ENCODE data around the gene HIP1.
"Not testable (repeated sequence)": the region's sequence is repeated elsewhere in the genome, so short reads cannot be mapped to it uniquely, and the experiment has no call there.

HIP1 gene

DNA sequence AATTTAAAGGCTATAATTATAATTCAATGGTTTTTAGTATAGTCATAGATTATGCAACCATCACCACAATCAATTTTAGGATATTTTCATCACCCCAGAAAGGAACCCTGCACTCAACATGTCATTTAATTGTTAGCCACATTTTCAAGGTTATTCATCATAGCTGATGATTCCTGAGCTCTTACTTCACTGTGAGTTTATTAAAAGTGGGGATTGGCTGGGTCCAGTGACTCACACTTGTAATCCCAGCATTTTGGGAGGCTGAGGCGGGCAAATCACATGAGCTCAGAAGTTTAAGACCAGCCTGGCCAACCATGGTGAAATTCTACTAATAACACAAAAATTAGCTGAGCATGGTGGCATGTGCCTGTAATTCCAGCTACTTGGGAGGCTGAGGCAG, 32.5 kb upstream of the HIP1 start:
- TF ChIP-seq, protein P1, sequence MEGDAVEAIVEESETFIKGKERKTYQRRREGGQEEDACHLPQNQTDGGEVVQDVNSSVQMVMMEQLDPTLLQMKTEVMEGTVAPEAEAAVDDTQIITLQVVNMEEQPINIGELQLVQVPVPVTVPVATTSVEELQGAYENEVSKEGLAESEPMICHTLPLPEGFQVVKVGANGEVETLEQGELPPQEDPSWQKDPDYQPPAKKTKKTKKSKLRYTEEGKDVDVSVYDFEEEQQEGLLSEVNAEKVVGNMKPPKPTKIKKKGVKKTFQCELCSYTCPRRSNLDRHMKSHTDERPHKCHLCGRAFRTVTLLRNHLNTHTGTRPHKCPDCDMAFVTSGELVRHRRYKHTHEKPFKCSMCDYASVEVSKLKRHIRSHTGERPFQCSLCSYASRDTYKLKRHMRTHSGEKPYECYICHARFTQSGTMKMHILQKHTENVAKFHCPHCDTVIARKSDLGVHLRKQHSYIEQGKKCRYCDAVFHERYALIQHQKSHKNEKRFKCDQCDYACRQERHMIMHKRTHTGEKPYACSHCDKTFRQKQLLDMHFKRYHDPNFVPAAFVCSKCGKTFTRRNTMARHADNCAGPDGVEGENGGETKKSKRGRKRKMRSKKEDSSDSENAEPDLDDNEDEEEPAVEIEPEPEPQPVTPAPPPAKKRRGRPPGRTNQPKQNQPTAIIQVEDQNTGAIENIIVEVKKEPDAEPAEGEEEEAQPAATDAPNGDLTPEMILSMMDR (IDR thresholded peaks at IDR 0.05; ENCODE audit: insufficient read depth, low read depth, low read length, missing control alignments) = no peak
- H3K4me3 ChIP-seq (ENCODE audit: low read depth, low read length) = no peak overlapping the region
- DNase-seq (ENCODE audit: low read depth) = no peak

DNA sequence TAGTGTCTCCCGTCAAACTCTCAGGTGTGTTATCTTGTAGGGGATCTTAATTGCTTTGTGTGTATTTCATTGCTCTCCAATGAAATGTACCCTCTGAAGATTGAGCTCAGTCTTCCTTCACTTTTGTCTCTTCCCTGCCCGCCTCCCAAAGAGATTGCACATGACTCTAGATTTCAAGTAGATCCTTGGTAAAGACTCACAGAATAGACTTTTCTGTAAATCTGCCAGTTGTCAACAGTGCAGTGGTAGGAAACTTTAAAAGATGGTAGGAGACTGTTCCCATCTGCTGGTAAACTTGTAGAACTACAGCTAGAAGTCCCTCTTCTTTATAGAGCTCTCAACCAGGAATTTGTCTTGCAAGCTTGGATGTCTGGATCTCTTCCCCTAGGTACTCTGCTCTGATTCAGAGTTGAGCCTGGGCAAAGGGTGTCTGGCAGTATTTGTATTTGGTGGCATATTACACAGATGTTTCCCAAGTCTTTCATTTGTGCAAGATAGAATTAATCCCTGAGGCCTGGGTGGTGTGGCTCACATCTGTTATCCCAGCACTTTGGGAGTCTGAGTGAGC, 23.7 kb upstream of the HIP1 start:
- peak; percentile 62 for DNase-seq (ENCODE audit: low read depth)
- H3K4me3 ChIP-seq (ENCODE audit: low read depth, low read length) = no peak overlapping the region
- TF ChIP-seq, protein P1 (IDR thresholded peaks at IDR 0.05; ENCODE audit: insufficient read depth, low read depth, low read length, missing control alignments) = peak; percentile 65

DNA sequence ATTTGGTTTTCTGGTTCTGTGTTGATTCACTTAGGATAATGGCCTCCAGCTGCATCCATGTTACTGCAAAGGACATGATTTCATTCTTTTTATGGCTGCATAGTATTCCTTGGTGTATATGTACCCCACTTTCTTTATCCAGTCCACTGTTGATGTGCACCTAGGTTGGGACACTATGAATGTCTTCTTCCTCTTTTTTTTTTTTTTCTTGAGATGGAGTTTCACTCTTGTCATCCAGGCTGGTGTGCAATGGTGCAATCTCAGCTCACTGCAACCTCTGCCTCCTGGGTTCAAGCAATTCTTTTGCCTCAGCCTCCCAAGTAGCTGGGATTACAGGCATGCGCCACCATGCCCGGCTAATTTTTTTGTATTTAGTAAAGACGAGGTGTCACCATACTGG, 23.1 kb upstream of the HIP1 start:
- not testable (repeated sequence) for DNase-seq (ENCODE audit: low read depth); H3K4me3 ChIP-seq (ENCODE audit: low read depth, low read length)

DNA sequence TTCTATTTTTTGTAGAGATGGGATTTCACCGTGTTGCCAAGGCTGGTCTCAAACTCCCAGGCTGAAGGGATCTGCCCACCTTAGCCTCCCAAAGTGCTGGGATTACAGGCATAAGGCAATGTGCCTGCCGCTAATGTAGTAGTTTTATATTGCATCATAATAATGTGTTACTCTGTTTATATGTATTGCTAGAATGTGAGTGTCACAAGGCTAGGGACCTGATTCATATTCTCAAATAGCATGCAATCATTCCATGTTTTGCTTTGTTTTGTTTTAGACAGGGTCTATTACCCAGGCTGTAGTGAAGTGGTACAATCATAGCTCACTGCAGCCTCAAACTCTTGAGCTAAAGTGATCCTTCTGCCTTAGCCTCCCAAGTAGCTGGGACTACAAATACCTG, 19.8 kb upstream of the HIP1 start:
- no peak overlapping the region for H3K4me3 ChIP-seq (ENCODE audit: low read depth, low read length)
- DNase-seq (ENCODE audit: low read depth) = no peak
- TF ChIP-seq, protein P1 (IDR thresholded peaks at IDR 0.05; ENCODE audit: insufficient read depth, low read depth, low read length, missing control alignments) = no peak

DNA sequence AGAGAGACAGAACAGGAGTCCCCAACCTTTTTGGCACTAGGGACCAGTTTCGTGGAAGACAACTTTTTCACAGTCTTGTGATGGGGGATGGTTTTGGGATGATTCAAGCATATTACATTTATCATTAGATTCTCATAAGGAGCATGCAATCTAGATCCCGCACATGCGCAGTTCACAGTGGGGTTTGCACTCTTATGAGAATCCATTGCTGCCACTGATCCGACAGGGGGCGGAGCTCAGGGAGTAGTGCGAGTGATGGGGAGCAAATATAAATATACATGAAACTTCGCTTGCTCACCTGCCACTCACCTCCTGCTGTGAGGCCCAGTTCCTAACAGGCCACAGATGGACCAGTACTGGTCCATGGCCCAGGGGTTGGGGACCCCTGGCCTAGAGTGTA, 19.1 kb upstream of the HIP1 start:
- TF ChIP-seq, protein P1 (IDR thresholded peaks at IDR 0.05; ENCODE audit: insufficient read depth, low read depth, low read length, missing control alignments) = no peak
- H3K4me3 ChIP-seq (ENCODE audit: low read depth, low read length) = no peak overlapping the region
- DNase-seq (ENCODE audit: low read depth) = no peak

DNA sequence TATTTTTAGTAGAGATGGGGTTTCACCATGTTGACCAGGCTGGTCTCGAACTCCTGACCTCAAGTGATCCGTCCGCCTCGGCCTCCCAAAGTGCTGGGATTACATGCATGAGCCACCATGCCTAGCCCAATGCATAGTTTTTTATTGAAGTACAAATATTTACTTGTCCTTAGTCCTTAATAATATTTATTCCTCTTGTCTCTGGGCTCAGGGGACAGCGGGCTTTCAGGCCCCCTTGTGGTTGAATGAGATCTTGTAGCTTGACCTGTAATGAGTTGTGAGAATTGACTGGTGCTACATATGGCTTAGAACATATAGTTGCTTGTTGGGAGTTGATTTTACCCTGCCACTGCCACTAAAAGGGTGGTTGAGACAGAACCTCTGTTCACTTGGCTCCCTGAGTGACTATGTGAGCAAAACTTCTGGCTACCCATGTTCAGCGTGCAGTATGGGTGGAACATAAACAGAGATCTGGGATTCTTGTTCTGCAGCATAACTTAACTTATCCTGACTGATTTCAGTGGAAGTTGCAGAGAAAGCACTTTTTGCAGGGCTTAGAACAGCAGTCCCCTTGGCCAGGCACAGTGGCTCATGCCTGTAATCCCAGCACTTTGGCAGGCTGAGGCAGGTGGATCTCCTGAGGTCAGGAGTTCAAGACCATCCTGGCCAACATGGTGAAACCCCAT, 18.4 kb upstream of the HIP1 start:
- no peak overlapping the region for H3K4me3 ChIP-seq (ENCODE audit: low read depth, low read length)
- TF ChIP-seq, protein P1 (IDR thresholded peaks at IDR 0.05; ENCODE audit: insufficient read depth, low read depth, low read length, missing control alignments) = peak; percentile 35
- DNase-seq (ENCODE audit: low read depth) = peak; percentile 58

DNA sequence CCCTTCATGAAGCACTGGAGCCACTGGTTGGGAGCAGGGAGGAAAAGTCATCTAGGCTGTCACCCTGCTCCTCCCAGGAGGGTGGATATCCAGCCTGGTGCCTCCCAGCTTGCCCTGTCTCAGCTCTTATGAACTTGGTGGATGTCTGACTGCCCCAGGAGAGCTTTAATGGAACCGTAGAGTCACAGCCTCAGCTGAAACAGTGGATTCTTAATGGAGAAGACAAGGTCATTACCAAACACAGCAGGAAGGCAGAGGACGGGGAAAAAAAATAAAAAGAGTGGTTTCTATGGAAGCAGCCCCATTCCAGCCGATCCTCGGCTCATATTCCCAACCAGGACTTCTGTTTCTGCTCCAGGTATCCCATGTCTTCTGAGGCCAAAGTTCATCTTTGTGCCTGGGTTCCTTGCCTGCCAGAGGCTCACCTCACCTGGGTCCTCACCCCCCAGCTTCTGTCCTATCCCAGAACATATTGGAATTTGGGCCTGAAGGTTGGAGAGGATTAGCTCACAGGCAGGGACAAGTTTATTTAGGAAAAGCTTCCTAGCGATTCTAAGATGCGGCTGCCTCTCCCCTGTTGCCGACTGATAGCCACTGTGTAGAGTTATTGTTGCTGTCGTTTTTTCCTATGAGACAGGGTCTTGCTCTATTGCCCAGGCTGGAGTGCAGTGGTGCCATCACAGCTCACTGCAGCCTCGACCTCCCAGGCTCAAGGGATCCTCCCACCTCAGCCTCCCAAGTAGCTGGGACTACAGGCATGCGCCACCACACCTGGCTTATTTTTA, 17.7 kb upstream of the HIP1 start:
- TF ChIP-seq, protein P1 (IDR thresholded peaks at IDR 0.05; ENCODE audit: insufficient read depth, low read depth, low read length, missing control alignments) = no peak
- H3K4me3 ChIP-seq (ENCODE audit: low read depth, low read length) = no peak overlapping the region
- no peak for DNase-seq (ENCODE audit: low read depth)
